ENCODE data around the gene KIFBP.

Gene KIFBP

GRCh38 chr10:69051710-69052487 lies 63.3 kb downstream of the KIFBP start:
- DNase-seq: no peak

GRCh38 chr10:69052736-69053135 lies 64.1 kb downstream of the KIFBP start:
- DNase-seq: no peak

DNA sequence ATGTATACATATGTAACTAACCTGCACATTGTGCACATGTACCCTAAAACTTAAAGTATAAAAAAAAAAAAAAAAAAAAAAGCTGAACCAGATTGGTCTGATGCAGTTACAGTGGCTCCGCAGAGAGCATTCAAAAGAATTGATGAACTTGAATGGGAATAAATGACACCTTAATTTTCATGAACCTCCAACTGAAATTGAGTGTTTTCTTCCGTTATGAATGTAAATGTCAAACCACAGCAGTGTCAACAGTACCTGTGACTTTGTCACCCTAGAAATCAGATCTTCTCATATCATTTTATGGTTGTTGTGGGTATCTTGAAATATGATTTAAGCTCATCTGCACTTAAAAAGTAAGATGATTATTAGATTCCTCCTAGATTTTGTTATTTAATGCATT lies 66.6 kb downstream of the KIFBP start:
- no peak for DNase-seq

GRCh38 chr10:69056129-69056528 lies 67.5 kb downstream of the KIFBP start:
- DNase-seq: no peak

DNA sequence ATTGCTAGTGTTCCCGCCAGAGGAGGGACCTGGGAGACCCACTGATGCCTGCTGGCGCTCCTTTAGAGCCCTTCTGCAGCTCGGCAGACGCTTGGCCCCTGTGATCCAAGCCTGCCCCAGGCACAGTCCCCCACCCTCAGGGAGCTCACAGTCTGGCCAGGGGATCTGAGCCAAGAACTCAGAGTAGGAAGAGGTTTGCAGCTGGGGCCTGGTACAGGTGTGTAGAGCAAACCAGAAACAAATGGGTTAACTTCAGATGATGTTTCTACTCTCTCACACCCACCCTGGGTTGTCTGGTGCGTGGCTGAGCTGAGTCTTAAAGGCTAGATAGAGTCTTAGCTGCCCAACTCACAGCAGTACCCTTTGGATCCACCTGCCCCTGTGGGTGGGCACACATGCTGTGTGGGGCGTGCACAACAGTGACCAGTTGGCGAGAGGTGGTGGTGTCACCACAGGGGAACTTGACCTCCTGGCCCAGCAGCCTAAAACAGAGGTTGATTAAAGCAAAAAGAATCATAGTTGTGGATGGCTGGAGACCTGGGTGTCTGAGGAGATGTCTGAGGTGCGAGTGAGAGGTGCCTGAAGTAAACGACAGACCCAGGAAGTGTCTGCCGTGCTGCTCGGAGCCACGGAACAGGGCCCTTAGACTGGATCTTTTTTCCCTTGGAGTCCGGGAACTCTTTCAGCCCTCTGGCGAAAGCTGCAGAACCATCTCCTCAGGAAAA lies 68.1 kb downstream of the KIFBP start:
- DNase-seq: no peak

- no peak for DNase-seq
Observed at GRCh38 chr10:69057261-69057950, 68.8 kb downstream of the KIFBP start.

- no peak for DNase-seq
Observed at GRCh38 chr10:69057951-69058297, 69.3 kb downstream of the KIFBP start.

GRCh38 chr10:69060127-69060798 lies 71.7 kb downstream of the KIFBP start:
- no peak for DNase-seq

DNA sequence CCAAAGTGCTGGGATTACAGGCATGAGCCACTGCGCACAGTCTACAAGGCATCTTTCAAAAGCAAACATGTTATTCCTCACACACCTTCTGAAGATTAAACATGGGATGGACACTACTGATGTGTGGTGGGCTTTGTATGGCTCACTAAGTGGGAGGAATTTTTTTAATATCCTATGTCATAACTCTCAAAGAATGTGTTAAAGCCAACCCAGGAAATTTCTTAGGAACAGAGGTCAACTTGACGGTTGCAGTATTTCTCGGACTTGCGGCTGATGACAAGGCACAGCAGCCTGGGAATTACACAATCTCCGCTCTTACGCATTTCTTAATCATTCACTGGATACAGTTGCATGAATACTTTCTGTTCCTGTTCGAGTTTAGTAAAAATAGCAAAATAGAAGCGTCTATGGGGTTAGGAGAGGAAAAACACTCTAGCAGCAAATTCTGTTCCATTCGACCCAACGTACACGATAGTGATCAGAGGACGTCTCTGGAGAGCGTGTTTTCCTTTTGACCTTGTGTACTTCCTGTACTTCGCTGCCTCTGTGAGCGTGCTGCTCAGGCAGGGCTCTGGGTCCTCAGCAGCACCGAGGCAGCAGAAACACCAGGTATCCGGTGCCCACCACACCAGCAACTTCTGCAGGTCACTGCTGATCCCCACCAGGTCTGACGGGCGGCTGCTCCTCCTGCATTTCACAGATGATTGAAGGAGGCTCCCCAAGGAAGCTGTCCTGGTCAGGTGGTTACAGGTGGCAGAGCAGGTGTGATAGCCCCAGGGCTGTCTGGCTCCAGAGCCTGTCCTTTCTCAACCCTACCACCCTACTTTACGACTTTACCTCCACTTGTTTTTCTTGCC lies 72.9 kb downstream of the KIFBP start:
- DNase-seq: no peak

GRCh38 chr10:69062901-69063300 lies 74.3 kb downstream of the KIFBP start:
- DNase-seq: no peak

DNA sequence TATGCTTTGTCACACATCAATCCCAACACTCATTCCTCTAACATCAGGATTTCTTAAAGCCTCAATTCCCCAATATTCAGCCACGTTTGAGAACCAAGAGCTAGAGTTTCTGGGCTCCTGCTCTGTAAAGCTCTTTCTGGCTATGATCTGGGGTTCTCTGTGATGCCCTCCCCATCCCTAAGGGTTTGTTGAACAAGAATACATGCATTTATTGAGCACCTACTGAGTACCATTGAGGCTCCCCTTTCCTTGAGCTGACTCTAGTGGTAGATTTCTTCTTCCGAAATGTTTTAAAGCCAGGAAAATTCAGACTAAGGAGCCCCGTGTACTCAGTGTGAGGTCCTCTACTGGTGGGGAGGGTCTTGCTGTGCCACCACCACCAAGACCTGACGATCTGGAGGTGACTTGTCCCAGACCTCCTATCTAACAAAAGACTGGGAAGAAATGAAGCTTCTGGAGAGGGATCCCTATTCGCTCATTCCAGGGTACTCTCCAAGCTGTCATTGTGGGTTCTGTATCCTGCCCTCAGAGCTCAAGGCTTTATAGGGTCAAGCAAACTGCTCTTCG lies 76.2 kb downstream of the KIFBP start:
- no peak for DNase-seq

GRCh38 chr10:69065406-69066361 lies 77.1 kb downstream of the KIFBP start:
- no peak for DNase-seq
